GM12892 (cell line): ENCODE data around the gene BNIP5.

ENCODE experiments used
- DNase-seq: peaks from one replicate; pipeline ENCODE4 v3.0.0; 2011; ENCODE audit not compliant: insufficient read length
- FAIRE-seq: peaks from 2 replicates; lab custom pipeline; 2011; peaks lifted over from hg19 to GRCh38; lab: Jason Lieb, UNC
- POLR2A ChIP-seq: IDR thresholded peaks from 2 replicates; pipeline ENCODE4 v1.6.1; 2011; ENCODE audit warnings: low read depth, low read length, control low read depth
- POLR2AphosphoS5 ChIP-seq: IDR thresholded peaks from 2 replicates; pipeline ENCODE4 v1.6.1; 2011; ENCODE audit warnings: low read depth, low read length, control low read depth
- TAF1 ChIP-seq: IDR thresholded peaks from 2 replicates; pipeline ENCODE4 v1.6.1; 2011; ENCODE audit warnings: low read depth, mild to moderate bottlenecking, control low read depth, low read length, borderline replicate concordance

The BNIP5 gene

GRCh38 chr6:36335465-36336207 is 1.1 kb downstream of the BNIP5 start:
- no peak for FAIRE-seq
- TF ChIP-seq POLR2AphosphoS5: no peak
- TF ChIP-seq TAF1: no peak
- no peak for TF ChIP-seq POLR2A
- no peak for DNase-seq

GRCh38 chr6:36334832-36335459 is 1.7 kb downstream of the BNIP5 start:
- no peak for FAIRE-seq
- no peak for TF ChIP-seq TAF1
- no peak for DNase-seq

- TF ChIP-seq TAF1 (no peak), POLR2AphosphoS5 (no peak), POLR2A (no peak)
- no peak for DNase-seq
- no peak for FAIRE-seq
Measured at GRCh38 chr6:36333931-36334725, 2.6 kb downstream of the BNIP5 start.

- TF ChIP-seq POLR2AphosphoS5 (no peak), TAF1 (no peak), POLR2A (no peak)
- DNase-seq: no peak
- no peak for FAIRE-seq
Measured at GRCh38 chr6:36333171-36333895, 3.4 kb downstream of the BNIP5 start.

- TF ChIP-seq POLR2AphosphoS5 (no peak), TAF1 (no peak), POLR2A (no peak)
- no peak for DNase-seq
- no peak for FAIRE-seq
Measured at GRCh38 chr6:36331381-36331780, 5.3 kb downstream of the BNIP5 start.

GRCh38 chr6:36330366-36330765 is 6.3 kb downstream of the BNIP5 start:
- DNase-seq (no peak), FAIRE-seq (no peak)
- TF ChIP-seq POLR2A (no peak), TAF1 (no peak), POLR2AphosphoS5 (no peak)

GRCh38 chr6:36329798-36330291 is 6.8 kb downstream of the BNIP5 start:
- no peak for DNase-seq
- no peak for FAIRE-seq
- TF ChIP-seq TAF1: no peak
- TF ChIP-seq POLR2AphosphoS5: no peak
- no peak for TF ChIP-seq POLR2A

GRCh38 chr6:36328600-36328999 is 8.1 kb downstream of the BNIP5 start:
- DNase-seq: no peak
- TF ChIP-seq POLR2A (no peak), POLR2AphosphoS5 (no peak), TAF1 (no peak)
- FAIRE-seq: no peak

- TF ChIP-seq POLR2A (no peak), POLR2AphosphoS5 (no peak)
- FAIRE-seq: no peak
- no peak for DNase-seq
Measured at GRCh38 chr6:36327919-36328236, 8.8 kb downstream of the BNIP5 start.

GRCh38 chr6:36327226-36327918 is 9.3 kb downstream of the BNIP5 start:
- TF ChIP-seq POLR2AphosphoS5 (no peak), POLR2A (no peak), TAF1 (no peak)
- DNase-seq (no peak), FAIRE-seq (no peak)
